ENCODE results near the gene HECTD2.

- TF ChIP-seq FOXM1 (IDR thresholded peaks at IDR 0.05; ENCODE audit: borderline replicate concordance) = no peak
- TF ChIP-seq TARDBP (IDR thresholded peaks at IDR 0.05) = no peak
These were observed 54.4 kb downstream of the HECTD2 start for GRCh38 chr10:91464500-91464899.
